Upper lobe of left lung (tissue), 6 donors: ENCODE data around the gene SND1. TPM values are rescaled to one million over a fixed set of nuclear protein-coding genes. Genes with fewer than 3 reads are reported as not detected.
A peak's percentile ranks its signal among the peaks of the same experiment; 100 is the strongest.

Source experiments
- ATAC-seq, 2 donors: fragments of 200-7000 bp; cut with Tn5 transposase; one replicate each; pipeline ENCODE4 v1.9.1; 2022; ENCODE audit warnings: mild to moderate bottlenecking in 2 of 2, moderate library complexity in 2 of 2; ENCODE audit not compliant: low FRiP score in 2 of 2
- DNase-seq, 2 donors: peaks; one replicate each; pipeline ENCODE4 v3.0.0-alpha.2; 2019 to 2020
- H3K27ac ChIP-seq, 4 donors: fragments of 200-600 bp; sonication (generic); one replicate each; pipeline ENCODE4 v1.5.1; 2016 to 2019
- H3K27me3 ChIP-seq, 4 donors: fragments of 200-600 bp; sonication (generic); one replicate each; pipeline ENCODE4 v1.5.1; 2017 to 2019
- H3K36me3 ChIP-seq, 4 donors: fragments of 200-600 bp; sonication (generic); one replicate each; pipeline ENCODE4 v1.5.1; 2016 to 2019
- H3K4me1 ChIP-seq, 4 donors: fragments of 200-600 bp; sonication (generic); one replicate each; pipeline ENCODE4 v1.5.1; 2018 to 2019
- H3K4me3 ChIP-seq, 4 donors: fragments of 200-600 bp; sonication (generic); one replicate each; pipeline ENCODE4 v1.5.1; 2017 to 2019; ENCODE audit warnings: mild to moderate bottlenecking in 2 of 4, moderate library complexity in 1 of 4
- H3K9me3 ChIP-seq, 4 donors: fragments of 200-600 bp; sonication (generic); one replicate each; pipeline ENCODE4 v1.5.1; 2018 to 2019
- EP300 ChIP-seq, 4 donors: sonication (generic); formaldehyde crosslinking; IDR thresholded peaks; one replicate each; pipeline ENCODE4 v1.5.1; 2017; ENCODE audit warnings: antibody characterized with exemption in 4 of 4, control low read depth in 2 of 4
- POLR2A ChIP-seq, 4 donors: fragments of 450-650 bp; IDR thresholded peaks; one replicate each; pipeline ENCODE4 v1.5.1; 2016 to 2017; ENCODE audit warnings: antibody characterized with exemption in 4 of 4, mild to moderate bottlenecking in 2 of 4
- POLR2AphosphoS5 ChIP-seq, 2 donors: sonication (generic); formaldehyde crosslinking; IDR thresholded peaks; one replicate each; pipeline ENCODE4 v1.5.1; 2017; ENCODE audit warnings: antibody characterized with exemption in 2 of 2
- WGBS, 2 donors: methylation state at CpG; one replicate each; pipeline ENCODE4 v1.1.5; 2017 to 2018; 5-methylcytosine and 5-hydroxymethylcytosine counted together
- total RNA-seq, 6 donors: library from RNA; depleted of rRNA in 4 of 6; stranded (reverse); fragments of >200 nt in 4 of 6; gene quantifications; one replicate each; pipeline versions ENCODE4 v1.1.0 to v1.2.1, GENCODE V29; 2016 to 2021
- TF ChIP-seq, protein P1 (sequence below), 6 experiments: fragments of 450-650 bp in 4 of 6; fragments of 200-600 bp in 2 of 6; sonication (generic) in 2 of 6; IDR thresholded peaks; one replicate each; pipeline ENCODE4 v1.5.1; 2016 to 2019; ENCODE audit warnings: antibody characterized with exemption in 6 of 6
- donor health status: DM: no; HTN: no; CAD: no; lungs with moderate emphysema.
- donor health status: DM: no; HTN: yes; CAD: no; lungs with severe emphysema.

SND1 gene
- total RNA-seq, 6 donors from 2014 or later = 107 to 167 (median 121) TPM

DNA sequence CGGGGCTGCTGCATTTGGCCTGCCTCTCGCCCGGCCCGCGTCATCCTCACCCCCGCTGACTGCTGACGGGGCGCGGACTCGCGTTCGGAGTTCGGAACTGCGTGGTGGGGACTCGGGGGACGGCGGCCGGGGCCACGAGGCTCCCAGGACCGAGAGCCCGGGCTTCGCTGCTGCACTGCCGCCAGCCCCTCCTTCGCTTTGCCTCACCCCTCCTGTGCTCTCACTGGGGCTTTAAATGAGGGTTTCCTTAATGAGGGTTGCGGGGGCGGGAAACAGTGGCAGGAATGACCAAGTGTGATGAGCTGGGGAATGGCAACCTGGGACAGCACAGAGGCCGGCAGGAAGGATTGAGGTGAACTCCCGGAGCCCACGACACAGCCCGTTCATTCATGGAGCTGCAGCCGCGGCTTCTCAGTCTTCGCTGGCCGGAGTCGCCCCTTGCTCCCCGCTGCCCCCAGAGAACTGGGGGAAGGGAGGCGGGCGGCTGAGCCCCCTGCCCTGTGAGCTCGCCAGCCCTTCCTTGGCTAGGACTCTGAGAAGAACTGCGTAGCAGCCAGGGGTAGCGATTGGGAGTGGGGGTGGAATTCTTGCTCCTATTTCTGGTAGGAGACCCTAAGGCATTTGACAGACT lies 380.7 kb downstream of the SND1 start:
- peaks cover 0 to 5% (median 0%) of the 10 kb centered on the region in 4 donors for H3K27me3 ChIP-seq
- no peak for TF ChIP-seq EP300 (IDR thresholded peaks at IDR 0.05)
- no peak for TF ChIP-seq POLR2AphosphoS5 (IDR thresholded peaks at IDR 0.05)
- TF ChIP-seq POLR2A (IDR thresholded peaks at IDR 0.05) = no peak
- peak overlapping the region in 3 of 4 donors; percentile 52 to 68 (median 64) for H3K4me3 ChIP-seq
- WGBS, 2 donors = 10 to 16% methylated on average over 26 to 40 of the region's 41 CpGs
- H3K36me3 ChIP-seq = no peaks in the 10 kb centered on the region
- peaks cover 25 to 53% (median 35%) of the 10 kb centered on the region in 4 donors for H3K4me1 ChIP-seq
- H3K9me3 ChIP-seq = no peaks in the 10 kb centered on the region
- H3K27ac ChIP-seq = peak overlapping the region in 3 of 4 donors; percentile 45 to 87 (median 66)
- DNase-seq (peak in 1 of 2 donors; percentile 89), ATAC-seq (peak in 1 of 2 donors; percentile 49)

DNA sequence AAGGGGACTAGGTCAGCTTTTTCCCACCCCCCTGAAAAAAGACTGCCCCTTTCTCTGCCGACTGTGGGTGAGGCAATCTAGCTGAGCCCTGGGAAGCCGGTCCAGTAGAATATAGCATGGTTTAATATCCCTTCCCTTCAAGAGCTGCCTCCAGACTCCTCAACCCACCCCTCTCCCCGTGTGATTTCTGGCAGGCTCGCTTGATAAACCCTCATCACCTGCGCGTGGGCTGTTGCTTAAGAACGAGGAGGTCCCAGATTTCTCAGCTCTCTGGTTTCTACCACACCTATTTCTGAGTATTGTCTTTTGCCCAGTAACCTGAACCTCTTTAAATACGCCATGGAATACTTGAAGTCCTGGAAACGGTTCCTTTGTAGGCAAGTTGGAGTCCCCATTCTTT lies 381.3 kb downstream of the SND1 start:
- no peak for DNase-seq
- WGBS, 2 donors = 51 to 77% methylated on average over 9 of the region's 9 CpGs
- Histone ChIP-seq H3K27me3 (peaks cover 0 to 5% (median 0%) of the 10 kb centered on the region in 4 donors), H3K4me3 (peak overlapping the region in 1 of 4 donors; percentile 64), H3K36me3 (no peaks in the 10 kb centered on the region), H3K27ac (peak overlapping the region in 1 of 4 donors; percentile 87), H3K4me1 (peaks cover 20 to 48% (median 32%) of the 10 kb centered on the region in 4 donors), H3K9me3 (no peaks in the 10 kb centered on the region)
- ATAC-seq = no peak
- no peak for TF ChIP-seq POLR2AphosphoS5 (IDR thresholded peaks at IDR 0.05)
- TF ChIP-seq, protein P1, sequence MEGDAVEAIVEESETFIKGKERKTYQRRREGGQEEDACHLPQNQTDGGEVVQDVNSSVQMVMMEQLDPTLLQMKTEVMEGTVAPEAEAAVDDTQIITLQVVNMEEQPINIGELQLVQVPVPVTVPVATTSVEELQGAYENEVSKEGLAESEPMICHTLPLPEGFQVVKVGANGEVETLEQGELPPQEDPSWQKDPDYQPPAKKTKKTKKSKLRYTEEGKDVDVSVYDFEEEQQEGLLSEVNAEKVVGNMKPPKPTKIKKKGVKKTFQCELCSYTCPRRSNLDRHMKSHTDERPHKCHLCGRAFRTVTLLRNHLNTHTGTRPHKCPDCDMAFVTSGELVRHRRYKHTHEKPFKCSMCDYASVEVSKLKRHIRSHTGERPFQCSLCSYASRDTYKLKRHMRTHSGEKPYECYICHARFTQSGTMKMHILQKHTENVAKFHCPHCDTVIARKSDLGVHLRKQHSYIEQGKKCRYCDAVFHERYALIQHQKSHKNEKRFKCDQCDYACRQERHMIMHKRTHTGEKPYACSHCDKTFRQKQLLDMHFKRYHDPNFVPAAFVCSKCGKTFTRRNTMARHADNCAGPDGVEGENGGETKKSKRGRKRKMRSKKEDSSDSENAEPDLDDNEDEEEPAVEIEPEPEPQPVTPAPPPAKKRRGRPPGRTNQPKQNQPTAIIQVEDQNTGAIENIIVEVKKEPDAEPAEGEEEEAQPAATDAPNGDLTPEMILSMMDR (IDR thresholded peaks at IDR 0.05) = no peak
- TF ChIP-seq POLR2A (IDR thresholded peaks at IDR 0.05) = no peak
- no peak for TF ChIP-seq EP300 (IDR thresholded peaks at IDR 0.05)

DNA sequence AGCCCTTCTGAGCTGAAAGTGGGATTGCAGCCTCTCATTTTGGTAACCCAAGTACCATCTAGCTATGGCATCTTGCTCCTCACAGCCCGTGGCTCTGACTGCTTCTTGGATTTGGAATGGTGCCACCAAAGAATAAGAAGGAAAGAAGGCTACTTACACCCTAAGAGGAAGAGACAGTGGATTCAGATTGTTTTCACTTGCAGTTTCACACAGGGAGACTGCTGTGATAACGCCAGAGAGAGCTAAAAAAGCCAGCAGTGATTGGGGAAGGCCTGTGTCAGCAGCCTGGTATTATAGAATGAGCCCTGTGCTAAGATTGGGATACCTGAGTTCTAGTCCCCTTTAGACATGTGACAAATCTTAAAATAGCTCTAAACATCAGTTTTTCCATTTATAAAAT lies 382.8 kb downstream of the SND1 start:
- H3K27ac ChIP-seq = no peak overlapping the region
- ATAC-seq (no peak), DNase-seq (no peak)
- no peak overlapping the region for H3K4me3 ChIP-seq
- WGBS, 2 donors = 67 to 76% methylated on average over 2 of the region's 2 CpGs
- H3K36me3 ChIP-seq = no peaks in the 10 kb centered on the region
- H3K27me3 ChIP-seq = peaks cover 0 to 5% (median 0%) of the 10 kb centered on the region in 4 donors
- H3K9me3 ChIP-seq = no peaks in the 10 kb centered on the region
- H3K4me1 ChIP-seq = peaks cover 19 to 33% (median 26%) of the 10 kb centered on the region in 4 donors
- no peak for TF ChIP-seq EP300 (IDR thresholded peaks at IDR 0.05)

DNA sequence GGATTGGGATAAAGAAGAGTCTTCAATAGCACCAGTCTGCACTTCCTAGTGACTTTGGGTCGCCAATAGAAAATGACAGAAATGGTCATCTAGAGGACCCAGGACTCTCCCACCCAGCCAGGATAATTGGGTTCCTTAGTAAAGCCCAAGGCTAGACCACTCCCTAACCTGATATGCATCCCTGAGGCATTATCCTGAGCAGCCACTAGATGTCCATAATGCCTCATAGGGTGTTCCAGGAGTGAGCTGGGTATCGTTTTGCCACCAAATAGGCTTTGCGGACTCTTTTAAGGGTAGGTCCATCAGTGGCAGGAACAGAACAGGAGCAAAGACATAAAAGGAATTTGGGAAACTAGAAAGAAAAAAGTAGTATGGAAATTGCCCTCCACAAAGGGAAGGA lies 383.7 kb downstream of the SND1 start:
- Histone ChIP-seq H3K4me1 (peaks cover 13 to 24% (median 18%) of the 10 kb centered on the region in 4 donors), H3K4me3 (no peak overlapping the region), H3K9me3 (no peaks in the 10 kb centered on the region), H3K27me3 (peaks cover 0 to 5% (median 0%) of the 10 kb centered on the region in 4 donors), H3K36me3 (no peaks in the 10 kb centered on the region), H3K27ac (no peak overlapping the region)
- WGBS, 2 donors = 71 to 80% methylated on average over 3 of the region's 3 CpGs
- no peak for DNase-seq
- ATAC-seq = no peak
- TF ChIP-seq, protein P1 (IDR thresholded peaks at IDR 0.05) = peak in 3 of 6 experiments; percentile 31 to 42 (median 33)
- no peak for TF ChIP-seq POLR2A (IDR thresholded peaks at IDR 0.05)

DNA sequence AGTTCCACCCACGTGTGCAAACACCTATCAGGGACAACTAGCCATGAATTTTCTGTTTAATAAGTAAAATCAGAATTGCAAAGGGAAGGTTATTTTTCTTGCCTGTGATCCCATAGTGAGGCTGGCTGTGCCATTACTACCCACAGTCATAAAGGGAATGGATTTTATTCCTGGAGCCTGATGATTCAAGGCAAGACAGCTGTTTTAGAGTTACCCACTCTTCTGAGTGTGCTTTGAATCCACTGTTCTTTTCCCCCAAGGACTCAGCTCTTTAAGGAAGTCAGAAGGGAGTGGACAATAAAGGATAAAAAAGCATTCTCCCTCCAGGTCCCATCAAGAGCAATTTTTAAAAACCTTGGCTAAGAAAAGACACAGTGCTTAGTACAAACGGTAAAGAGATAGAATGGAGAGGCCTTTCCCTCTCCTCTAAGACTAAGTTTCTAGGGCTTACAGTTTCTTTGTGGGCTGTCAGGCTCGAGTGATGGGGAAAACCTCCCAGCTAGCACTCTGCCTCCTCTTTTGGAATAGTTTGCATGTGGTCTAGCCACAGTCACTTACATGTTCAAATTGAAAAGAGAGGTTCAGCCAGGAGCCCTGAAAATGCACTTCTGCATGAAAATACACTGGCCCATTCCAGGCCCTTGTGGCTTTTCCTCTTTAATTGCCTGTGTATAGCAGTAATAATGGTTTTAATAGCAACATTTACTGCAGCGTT lies 384.4 kb downstream of the SND1 start:
- H3K27ac ChIP-seq = no peak overlapping the region
- WGBS, 2 donors = 80 to 84% methylated on average over 4 of the region's 4 CpGs
- no peaks in the 10 kb centered on the region for H3K9me3 ChIP-seq
- TF ChIP-seq, protein P1 (IDR thresholded peaks at IDR 0.05) = no peak
- TF ChIP-seq EP300 (IDR thresholded peaks at IDR 0.05) = no peak
- no peak for TF ChIP-seq POLR2AphosphoS5 (IDR thresholded peaks at IDR 0.05)
- no peak for TF ChIP-seq POLR2A (IDR thresholded peaks at IDR 0.05)
- DNase-seq (no peak), ATAC-seq (no peak)
- H3K4me3 ChIP-seq = no peak overlapping the region
- H3K27me3 ChIP-seq = peaks cover 0 to 5% (median 0%) of the 10 kb centered on the region in 4 donors
- H3K4me1 ChIP-seq = peaks cover 7 to 18% (median 13%) of the 10 kb centered on the region in 4 donors
- no peaks in the 10 kb centered on the region for H3K36me3 ChIP-seq
